H1 (cell line): Measurements from ENCODE around the gene PERCC1. TPM values are rescaled to one million over a fixed set of nuclear protein-coding genes. Genes with fewer than 3 reads are reported as not detected.

Experiments used
- CTCF ChIA-PET: fragments of 300-600 bp; sonication (Branson Sonifier 250); formaldehyde crosslinking; loops from one replicate; lab custom pipeline; 2021; ENCODE audit not compliant: partially characterized antibody; lab: Charles Lee
- POLR2A ChIA-PET: fragments of 300-600 bp; sonication (Branson Sonifier 250); formaldehyde crosslinking; loops from one replicate; lab custom pipeline; 2021; ENCODE audit warnings: inconsistent platforms; ENCODE audit not compliant: partially characterized antibody; lab: Charles Lee
- DNase-seq, 2 experiments: peaks; one replicate each; pipeline versions ENCODE4 v3.0.0 to v3.0.0-alpha.2; 2010 to 2022; ENCODE audit warnings: low spot score in 2 of 2, low read depth in 1 of 2, mixed read lengths in 1 of 2
- FAIRE-seq: peaks from 2 replicates; lab custom pipeline; 2011; peaks lifted over from hg19 to GRCh38; lab: Jason Lieb, UNC
- H2AFZ ChIP-seq: 2 replicates; pipeline ENCODE4 v1.8.1; 2012; ENCODE audit warnings: low read length, inconsistent platforms
- H2AK5ac ChIP-seq: 2 replicates; pipeline ENCODE4 v1.6.1; 2013; ENCODE audit warnings: low read depth, low read length
- H2BK120ac ChIP-seq: replicated peaks from 2 replicates; pipeline ENCODE3; 2013; ENCODE audit warnings: low read depth, low read length, inconsistent platforms
- H2BK12ac ChIP-seq: 2 replicates; pipeline ENCODE4 v1.6.1; 2013; ENCODE audit warnings: low read depth, low read length
- H2BK15ac ChIP-seq: 2 replicates; pipeline ENCODE4 v1.6.1; 2013; ENCODE audit warnings: low read length
- H2BK20ac ChIP-seq: 2 replicates; pipeline ENCODE4 v1.6.1; 2013; ENCODE audit warnings: low read length
- H2BK5ac ChIP-seq: 2 replicates; pipeline ENCODE4 v1.6.1; 2013; ENCODE audit warnings: low read depth, low read length
- H3K14ac ChIP-seq: 2 replicates; pipeline ENCODE4 v1.6.1; 2013; ENCODE audit warnings: inconsistent platforms; ENCODE audit not compliant: insufficient read length
- H3K18ac ChIP-seq: 2 replicates; pipeline ENCODE4 v1.6.1; 2013; ENCODE audit warnings: low read length; ENCODE audit errors: extremely low read depth
- H3K23ac ChIP-seq: 2 replicates; pipeline ENCODE4 v1.6.1; 2013; ENCODE audit warnings: inconsistent platforms; ENCODE audit not compliant: insufficient read length
- H3K23me2 ChIP-seq: 2 replicates; pipeline ENCODE4 v1.6.1; 2013; ENCODE audit warnings: low read depth, low read length
- H3K27ac ChIP-seq: 2 replicates; pipeline ENCODE4 v1.6.1; 2011; ENCODE audit warnings: low read depth, low read length, inconsistent platforms
- H3K27me3 ChIP-seq, 4 experiments: replicated peaks in 1 of 4; 1 replicate in 1 of 4; 2 replicates in 3 of 4; pipeline versions ENCODE4 v1.6.1 to v1.8.1; 2011 to 2013; ENCODE audit warnings: low read length in 3 of 4, mild to moderate bottlenecking in 3 of 4, inconsistent platforms in 2 of 4, mixed read lengths in 2 of 4, moderate library complexity in 1 of 4; ENCODE audit not compliant: control insufficient read depth in 3 of 4, insufficient read depth in 3 of 4; ENCODE audit errors: extremely low read depth in 1 of 4
- H3K36me3 ChIP-seq, 4 experiments: 2 replicates each; pipeline versions ENCODE4 v1.6.1 to v1.8.1; 2011 to 2013; ENCODE audit warnings: mild to moderate bottlenecking in 4 of 4, low read length in 3 of 4, moderate library complexity in 2 of 4, control low read depth in 1 of 4, inconsistent platforms in 1 of 4; ENCODE audit not compliant: insufficient read depth in 4 of 4, control insufficient read depth in 2 of 4
- H3K4ac ChIP-seq: replicated peaks from 2 replicates; pipeline ENCODE3; 2013; ENCODE audit warnings: low read length, low read depth, mixed read lengths, inconsistent platforms; ENCODE audit not compliant: insufficient read length
- H3K4me1 ChIP-seq, 4 experiments: replicated peaks in 1 of 4; 1 replicate in 1 of 4; 2 replicates in 3 of 4; pipeline versions ENCODE4 v1.6.1 to v1.8.1; 2011 to 2013; ENCODE audit warnings: low read length in 3 of 4, inconsistent platforms in 2 of 4, mixed read lengths in 1 of 4; ENCODE audit not compliant: insufficient read depth in 4 of 4, control insufficient read depth in 3 of 4
- H3K4me2 ChIP-seq, 2 experiments: 2 replicates each; pipeline versions ENCODE4 v1.6.1 to v1.8.1; 2011 to 2013; ENCODE audit warnings: low read depth in 2 of 2, low read length in 2 of 2, control low read depth in 1 of 2, inconsistent platforms in 1 of 2, mild to moderate bottlenecking in 1 of 2; ENCODE audit not compliant: insufficient read depth in 1 of 2
- H3K4me3 ChIP-seq, 4 experiments: fragments of 200-600, 300-600 bp in 1 of 4; sonication (generic), shearing (Covaris generic), sonication (Bioruptor Twin) in 1 of 4; 2 replicates each; pipeline versions ENCODE4 v1.5.1 to v1.8.1; 2011 to 2016; ENCODE audit warnings: low read length in 4 of 4, low read depth in 3 of 4, control low read depth in 2 of 4, inconsistent platforms in 2 of 4, mild to moderate bottlenecking in 2 of 4, mixed read lengths in 1 of 4, moderate library complexity in 1 of 4; ENCODE audit not compliant: insufficient read depth in 2 of 4; ENCODE audit errors: extremely low read depth in 1 of 4
- H3K56ac ChIP-seq: replicated peaks from 2 replicates; pipeline ENCODE3; 2013; ENCODE audit warnings: low read depth, mild to moderate bottlenecking, mixed read lengths, low read length, inconsistent platforms; ENCODE audit not compliant: insufficient read length
- H3K79me1 ChIP-seq: 2 replicates; pipeline ENCODE4 v1.6.1; 2013; ENCODE audit warnings: low read depth, low read length, control low read depth
- H3K79me2 ChIP-seq, 2 experiments: 2 replicates each; pipeline versions ENCODE4 v1.6.1 to v1.8.1; 2012 to 2013; ENCODE audit warnings: low read length in 2 of 2, mild to moderate bottlenecking in 2 of 2, inconsistent platforms in 1 of 2; ENCODE audit not compliant: insufficient read depth in 2 of 2, control insufficient read depth in 1 of 2
- H3K9ac ChIP-seq, 4 experiments: replicated peaks in 1 of 4; 1 replicate in 1 of 4; 2 replicates in 3 of 4; pipeline versions ENCODE4 v1.6.1 to v1.8.1; 2011 to 2013; ENCODE audit warnings: low read depth in 3 of 4, low read length in 3 of 4, control low read depth in 2 of 4, mild to moderate bottlenecking in 2 of 4, moderate library complexity in 2 of 4, inconsistent platforms in 1 of 4; ENCODE audit errors: extremely low read depth in 1 of 4
- H3K9me3 ChIP-seq, 2 experiments: 2 replicates each; pipeline versions ENCODE4 v1.6.1 to v1.8.1; 2012 to 2013; ENCODE audit warnings: mild to moderate bottlenecking in 2 of 2, moderate library complexity in 2 of 2, control low read depth in 1 of 2, inconsistent platforms in 1 of 2, low read depth in 1 of 2, low read length in 1 of 2, mixed read lengths in 1 of 2; ENCODE audit not compliant: insufficient read depth in 2 of 2
- H4K20me1 ChIP-seq, 2 experiments: replicated peaks in 1 of 2; 2 replicates each; pipeline versions ENCODE3 to v1.8.1; 2011 to 2013; ENCODE audit warnings: inconsistent platforms in 2 of 2, low read length in 2 of 2, mild to moderate bottlenecking in 1 of 2; ENCODE audit not compliant: insufficient read depth in 2 of 2, control insufficient read depth in 1 of 2
- H4K5ac ChIP-seq: 2 replicates; pipeline ENCODE4 v1.6.1; 2013; ENCODE audit warnings: low read length, low read depth, mixed read lengths, inconsistent platforms; ENCODE audit not compliant: insufficient read length
- H4K8ac ChIP-seq: 2 replicates; pipeline ENCODE4 v1.8.0; 2013; ENCODE audit warnings: mild to moderate bottlenecking, moderate library complexity, low read length, inconsistent platforms; ENCODE audit not compliant: insufficient read depth; ENCODE audit errors: extremely low read depth
- H4K91ac ChIP-seq: replicated peaks from 2 replicates; pipeline ENCODE3; 2013; ENCODE audit warnings: low read length, mixed read lengths, inconsistent platforms; ENCODE audit not compliant: insufficient read length
- ASH2L ChIP-seq: fragments of 200-600, 300-600 bp; sonication (generic); IDR thresholded peaks from one replicate; pipeline ENCODE4 v1.7.1; 2017; ENCODE audit warnings: low read length
- BRCA1 ChIP-seq: IDR thresholded peaks from 2 replicates; pipeline ENCODE4 v1.6.1; 2012; ENCODE audit warnings: low read depth, low read length, improper control_type of control experiment
- EP300 ChIP-seq, 2 experiments: IDR thresholded peaks; 1 replicate in 1 of 2; 2 replicates in 1 of 2; pipeline ENCODE4 v1.6.1; 2011 to 2012; ENCODE audit warnings: low read depth in 2 of 2, low read length in 2 of 2, mild to moderate bottlenecking in 2 of 2, borderline replicate concordance in 1 of 2, inconsistent platforms in 1 of 2, moderate library complexity in 1 of 2
- HDAC2 ChIP-seq, 2 experiments: fragments of 300-600 bp in 1 of 2; sonication (generic) in 1 of 2; IDR thresholded peaks; 2 replicates each; pipeline ENCODE4 v1.6.1; 2011 to 2012; ENCODE audit warnings: low read depth in 2 of 2, low read length in 2 of 2, mild to moderate bottlenecking in 2 of 2, moderate library complexity in 2 of 2, borderline replicate concordance in 1 of 2, inconsistent platforms in 1 of 2
- JUN ChIP-seq: IDR thresholded peaks from 2 replicates; pipeline ENCODE4 v1.6.1; 2011; ENCODE audit warnings: low read depth, mild to moderate bottlenecking, improper control_type of control experiment, low read length
- KDM1A ChIP-seq: fragments of 200-600, 300-600 bp; sonication (generic); IDR thresholded peaks from 2 replicates; pipeline ENCODE4 v1.7.1; 2016; ENCODE audit warnings: mild to moderate bottlenecking, low read length, borderline replicate concordance
- PHF8 ChIP-seq: fragments of 200-600 bp; sonication (generic); conservative IDR thresholded peaks from 2 replicates; pipeline ENCODE4 v1.7.1; 2012; ENCODE audit warnings: low read depth, mild to moderate bottlenecking, inconsistent platforms, low read length, moderate library complexity
- RXRA ChIP-seq: IDR thresholded peaks from 2 replicates; pipeline ENCODE4 v1.6.1; 2011; ENCODE audit warnings: low read depth, mild to moderate bottlenecking, low read length, moderate library complexity; ENCODE audit not compliant: insufficient read depth
- SIN3A ChIP-seq, 2 experiments: IDR thresholded peaks in 1 of 2; conservative IDR thresholded peaks in 1 of 2; 2 replicates each; pipeline ENCODE4 v1.6.1; 2011 to 2012; ENCODE audit warnings: low read length in 2 of 2, improper control_type of control experiment in 1 of 2, low read depth in 1 of 2, mild to moderate bottlenecking in 1 of 2
- WGBS, 2 experiments: shearing (Covaris generic) in 1 of 2; methylation state at CpG; one replicate each; pipeline versions ENCODE4 v1.1.6 to v1.1.7; 2013 to 2015; ENCODE audit warnings: low lambda C conversion rate in 2 of 2, mixed read lengths in 2 of 2, inconsistent platforms in 1 of 2, low coverage in 1 of 2, missing lambda C conversion rate in 1 of 2; ENCODE audit not compliant: insufficient replicate concordance in 2 of 2, insufficient coverage in 1 of 2, insufficient read length in 1 of 2; ENCODE audit errors: extremely low coverage in 1 of 2, missing lambda C conversion rate in 1 of 2; 5-methylcytosine and 5-hydroxymethylcytosine counted together
- polyA plus RNA-seq, 7 experiments: library from polyadenylated mRNA; depleted of rRNA in 3 of 7; stranded (reverse) in 5 of 7; unstranded in 2 of 7; fragments of >200 nt in 5 of 7; fragments of 200-250 nt in 2 of 7; gene quantifications; 1 replicate in 5 of 7; 2 replicates in 1 of 7; 4 replicates in 1 of 7; pipeline versions ENCODE4 v1.2.1 to v1.2.3, GENCODE V29; 2011 to 2013; ENCODE audit warnings: missing spikeins in 2 of 7, mixed read lengths in 2 of 7
- total RNA-seq: library from RNA; stranded (reverse); fragmentation: NEBNext Ultra II Directional; extraction: Animal tissue kit (Norgen Biotek cat#: 25700); gene quantifications from 2 replicates; pipeline ENCODE4 v1.2.1, GENCODE V29; 2021

The PERCC1 gene
- total and polyA plus RNA-seq, 2 of the 8 experiments (the other 6 are each of a cell fraction or from before 2014, with no cell fraction given): not detected

DNA sequence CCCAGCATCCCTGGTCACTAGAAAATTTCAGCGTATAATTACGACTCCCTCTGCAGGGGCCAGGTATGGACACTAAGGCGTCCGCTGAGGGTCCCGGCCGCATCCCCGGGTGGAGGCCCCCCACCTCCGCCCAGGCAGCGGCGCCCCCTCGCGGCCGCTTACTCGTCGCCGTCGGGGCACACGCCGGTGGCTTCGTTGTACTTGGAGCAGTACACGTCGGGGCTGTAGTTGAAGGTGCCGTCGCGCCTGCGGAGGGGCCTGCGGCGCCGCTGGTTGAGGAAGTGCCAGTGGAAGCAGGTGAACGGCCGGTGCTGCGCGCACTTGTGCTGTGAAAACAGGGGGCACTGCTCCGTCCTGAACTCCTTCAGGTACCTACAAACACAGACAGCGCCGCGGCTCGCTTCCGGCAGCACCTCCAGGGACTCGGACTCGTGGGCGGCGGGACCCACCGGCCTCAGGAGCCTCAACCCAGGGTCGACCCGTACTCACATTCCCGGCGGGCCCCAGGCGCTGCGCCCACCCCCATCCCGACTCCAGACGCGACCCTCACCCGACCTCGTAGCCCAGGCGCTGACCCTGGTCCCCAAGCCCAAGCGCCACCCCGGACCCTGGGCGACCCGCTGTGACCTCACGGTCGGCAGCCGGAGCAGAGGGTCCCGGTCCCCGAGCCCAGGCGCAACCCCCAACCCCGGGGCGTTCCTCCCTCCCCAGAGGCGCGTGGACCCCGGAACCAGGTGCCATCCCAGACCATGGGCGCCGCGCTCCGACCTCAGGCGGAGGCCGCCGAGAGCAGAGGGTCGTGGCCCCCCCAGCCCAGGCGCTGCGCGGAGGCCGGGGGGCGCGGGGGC, 17.0 kb upstream of the PERCC1 start:
- FAIRE-seq: no peak
- no peak overlapping the region for H2BK5ac ChIP-seq
- peak overlapping the region; percentile 22 to 63 for H3K4me2 ChIP-seq
- 9% methylated on average over 64 of the region's 85 CpGs; no CpG with 5 or more reads in 1 of the 2 experiments for WGBS, 2 experiments
- peak overlapping the region; percentile 46 for H3K56ac ChIP-seq
- H3K14ac ChIP-seq: no peak overlapping the region
- no peak overlapping the region for H3K4ac ChIP-seq
- H3K9ac ChIP-seq: peak overlapping the region in 3 of 4 experiments; percentile 54 to 89 (median 71); a peak in 4 of 7 replicates
- POLR2A ChIA-PET: no interaction called here
- peaks cover 2% of the 10 kb centered on the region; the same call in 1 of the 2 replicates for H3K23me2 ChIP-seq
- peaks cover 0 to 9% of the 10 kb centered on the region in 2 experiments; a peak in 2 of 4 replicates for H3K79me2 ChIP-seq
- no peak overlapping the region for H2BK120ac ChIP-seq
- peak overlapping the region; percentile 60; the same call in 1 of the 2 replicates for H2BK12ac ChIP-seq
- no peak overlapping the region for H2AFZ ChIP-seq
- CTCF ChIA-PET: interaction anchor here (1.8 to 3.2 kb wide), 2 partner anchors 50 to 83 kb away, joined by 3 to 8 read pairs; no protein-coding TSS in a partner anchor
- H2AK5ac ChIP-seq: no peak overlapping the region
- DNase-seq: peak; percentile 43 to 88
- no peak overlapping the region; the same call in 1 of the 2 replicates for H3K27ac ChIP-seq
- peak overlapping the region; percentile 62 to 98 (median 78) for H3K4me3 ChIP-seq
- H3K36me3 ChIP-seq: no peaks in the 10 kb centered on the region; a peak in 3 of 8 replicates
- H3K18ac ChIP-seq: no peak overlapping the region; the same call in 1 of the 2 replicates
- peaks cover 2 to 10% of the 10 kb centered on the region in 2 experiments for H4K20me1 ChIP-seq
- H2BK15ac ChIP-seq: no peak overlapping the region
- no peak overlapping the region for H3K23ac ChIP-seq
- peaks cover 0 to 3% (median 1%) of the 10 kb centered on the region in 4 experiments; a peak in 1 of 7 replicates for H3K4me1 ChIP-seq
- H2BK20ac ChIP-seq: no peak overlapping the region
- peak overlapping the region; percentile 86 for H4K8ac ChIP-seq
- no peaks in the 10 kb centered on the region for H3K27me3 ChIP-seq
- H4K91ac ChIP-seq: peak overlapping the region; percentile 15
- peaks cover 4% of the 10 kb centered on the region; the same call in 1 of the 2 replicates for H3K79me1 ChIP-seq
- peak overlapping the region; percentile 11 for H4K5ac ChIP-seq
- no peaks in the 10 kb centered on the region for H3K9me3 ChIP-seq
- TF ChIP-seq PHF8 (peak; percentile 44; the same call in 1 of the 2 replicates), KDM1A (peak; percentile 78; the same call in 1 of the 2 replicates), ASH2L (peak; percentile 51), RXRA (no peak), HDAC2 (IDR thresholded peaks at IDR 0.05; ENCODE audit: borderline replicate concordance in 1 of 2, low read depth in 2 of 2, low read length in 2 of 2) (0 out of 4 replicates have a peak, but pooled peaks of 1 of the 2 experiments have one; percentile 24), JUN (no peak), EP300 (IDR thresholded peaks at IDR 0.05; ENCODE audit: borderline replicate concordance in 1 of 2, low read depth in 2 of 2, low read length in 2 of 2) (0 out of 3 replicates have a peak, but pooled peaks of 1 of the 2 experiments have one; percentile 24), BRCA1 (no peak), SIN3A (conservative IDR thresholded peaks at IDR 0.05 in 1 of 2, IDR thresholded peaks at IDR 0.05 in 1 of 2; ENCODE audit: low read depth in 1 of 2, low read length in 2 of 2) (peak in 1 of 2 experiments; percentile 38; a peak in 1 of 4 replicates)
